ENCODE results near the gene TOR1AIP2.

Gene TOR1AIP2

DNA sequence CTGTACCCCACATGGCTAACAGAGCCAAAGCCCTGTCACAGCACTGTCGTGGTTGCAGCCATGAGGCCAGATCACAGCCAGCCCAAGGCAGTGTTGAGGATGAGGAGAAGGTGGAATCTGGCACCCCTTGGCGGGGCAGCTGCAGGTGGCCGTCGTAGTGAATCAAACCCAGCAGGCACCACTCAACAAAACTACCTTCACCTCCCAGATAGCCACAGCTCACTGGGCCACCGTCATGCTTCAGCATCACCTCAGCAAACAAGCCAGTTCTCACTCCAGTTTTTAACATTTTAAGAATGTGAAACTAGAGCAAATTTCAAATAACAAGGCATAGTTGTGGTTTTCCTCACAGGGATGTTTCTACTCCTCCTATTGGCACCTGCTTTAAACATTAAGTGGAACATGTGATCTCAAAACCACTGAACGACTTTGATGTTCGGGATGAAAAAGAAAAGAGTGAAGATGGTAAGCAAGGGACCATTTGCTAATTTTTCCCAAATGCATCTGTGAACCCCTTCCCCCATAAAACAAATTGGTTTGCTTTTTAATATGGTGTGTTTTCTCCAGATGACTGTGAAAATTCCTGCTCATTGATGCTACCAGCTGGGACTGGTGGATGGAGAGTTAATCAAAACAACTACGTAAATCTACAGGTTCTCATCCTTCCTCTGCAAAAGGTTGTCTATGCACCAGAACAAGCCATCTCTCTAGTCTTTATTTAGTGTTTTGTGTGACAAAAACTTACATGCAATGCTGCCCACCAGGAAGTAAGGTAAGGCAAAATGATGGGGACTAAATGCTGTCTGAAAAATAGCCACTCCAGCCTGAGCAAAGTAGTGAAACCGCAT is 45.5 kb downstream of the TOR1AIP2 start:
- H3K36me3 ChIP-seq, result no peaks in the 10 kb centered on the region
- no peaks in the 10 kb centered on the region for H3K4me1 ChIP-seq
- no peak overlapping the region for H3K4me3 ChIP-seq (ENCODE audit: low read depth, low read length)

DNA sequence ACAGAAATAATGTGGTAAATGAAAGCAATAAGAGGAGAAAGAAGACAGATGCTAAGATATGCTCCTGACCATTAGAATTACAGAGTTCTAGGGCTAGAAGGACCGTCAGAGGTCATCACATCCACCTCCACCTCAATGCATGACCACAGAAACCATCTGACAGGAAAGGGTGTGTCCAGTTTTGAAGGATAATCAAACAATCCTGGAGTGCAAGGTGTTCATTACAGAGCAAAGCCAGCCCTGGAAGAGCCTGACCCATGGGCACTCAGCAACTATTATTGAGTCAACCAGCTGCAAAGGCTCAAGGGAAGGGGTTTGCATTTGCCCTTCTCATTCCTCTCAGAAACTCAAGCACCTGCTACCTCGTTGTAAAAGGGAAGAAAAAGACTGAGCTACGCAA is 46.4 kb downstream of the TOR1AIP2 start:
- H3K4me1 ChIP-seq, result no peaks in the 10 kb centered on the region
- H3K27me3 ChIP-seq, result no peaks in the 10 kb centered on the region
- no peaks in the 10 kb centered on the region for H3K9me3 ChIP-seq
- no peak for DNase-seq
- H3K36me3 ChIP-seq, result no peaks in the 10 kb centered on the region
- TF ChIP-seq, protein P1, sequence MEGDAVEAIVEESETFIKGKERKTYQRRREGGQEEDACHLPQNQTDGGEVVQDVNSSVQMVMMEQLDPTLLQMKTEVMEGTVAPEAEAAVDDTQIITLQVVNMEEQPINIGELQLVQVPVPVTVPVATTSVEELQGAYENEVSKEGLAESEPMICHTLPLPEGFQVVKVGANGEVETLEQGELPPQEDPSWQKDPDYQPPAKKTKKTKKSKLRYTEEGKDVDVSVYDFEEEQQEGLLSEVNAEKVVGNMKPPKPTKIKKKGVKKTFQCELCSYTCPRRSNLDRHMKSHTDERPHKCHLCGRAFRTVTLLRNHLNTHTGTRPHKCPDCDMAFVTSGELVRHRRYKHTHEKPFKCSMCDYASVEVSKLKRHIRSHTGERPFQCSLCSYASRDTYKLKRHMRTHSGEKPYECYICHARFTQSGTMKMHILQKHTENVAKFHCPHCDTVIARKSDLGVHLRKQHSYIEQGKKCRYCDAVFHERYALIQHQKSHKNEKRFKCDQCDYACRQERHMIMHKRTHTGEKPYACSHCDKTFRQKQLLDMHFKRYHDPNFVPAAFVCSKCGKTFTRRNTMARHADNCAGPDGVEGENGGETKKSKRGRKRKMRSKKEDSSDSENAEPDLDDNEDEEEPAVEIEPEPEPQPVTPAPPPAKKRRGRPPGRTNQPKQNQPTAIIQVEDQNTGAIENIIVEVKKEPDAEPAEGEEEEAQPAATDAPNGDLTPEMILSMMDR (IDR thresholded peaks at IDR 0.05; ENCODE audit: low read depth, low read length), result no peak
- H3K4me3 ChIP-seq (ENCODE audit: low read depth, low read length), result no peak overlapping the region

More for the DNA sequence above, 45.5 kb downstream of the TOR1AIP2 start:
- DNase-seq, result no peak
- Histone ChIP-seq H3K9me3 (no peaks in the 10 kb centered on the region), H3K27me3 (no peaks in the 10 kb centered on the region)
- TF ChIP-seq, protein P1 (IDR thresholded peaks at IDR 0.05; ENCODE audit: low read depth, low read length), result no peak

DNA sequence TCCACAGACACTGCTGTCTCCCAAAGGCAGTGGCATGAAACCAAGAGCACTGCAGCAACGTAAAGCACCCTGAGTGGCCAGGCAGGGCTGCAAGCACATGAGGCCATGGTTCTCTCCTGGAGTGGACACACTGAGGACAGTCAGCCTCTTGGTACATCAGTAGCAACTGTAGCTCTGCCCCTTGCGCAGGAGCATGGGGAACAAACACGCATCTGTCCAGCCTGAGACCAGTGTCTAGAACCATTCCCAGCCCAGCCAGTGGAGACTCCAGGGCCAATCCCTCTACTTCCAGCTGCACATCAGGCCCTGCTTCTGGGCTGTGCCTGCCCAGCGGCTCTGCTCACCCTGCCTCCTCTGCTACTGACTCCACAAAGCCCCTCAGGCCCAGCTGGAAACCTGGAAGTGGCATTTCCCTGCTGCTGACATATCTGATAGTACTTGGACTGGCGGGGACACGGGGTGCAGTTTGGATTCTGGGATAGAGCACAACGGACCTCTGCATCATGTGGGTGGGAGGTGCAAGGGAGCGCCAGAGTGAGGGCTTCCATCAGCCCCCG is 49.0 kb downstream of the TOR1AIP2 start:
- no peak for DNase-seq
- Histone ChIP-seq H3K4me1 (no peaks in the 10 kb centered on the region), H3K9me3 (no peaks in the 10 kb centered on the region), H3K36me3 (no peaks in the 10 kb centered on the region), H3K4me3 (ENCODE audit: low read depth, low read length) (no peak overlapping the region), H3K27me3 (no peaks in the 10 kb centered on the region)
- TF ChIP-seq, protein P1 (IDR thresholded peaks at IDR 0.05; ENCODE audit: low read depth, low read length), result no peak

DNA sequence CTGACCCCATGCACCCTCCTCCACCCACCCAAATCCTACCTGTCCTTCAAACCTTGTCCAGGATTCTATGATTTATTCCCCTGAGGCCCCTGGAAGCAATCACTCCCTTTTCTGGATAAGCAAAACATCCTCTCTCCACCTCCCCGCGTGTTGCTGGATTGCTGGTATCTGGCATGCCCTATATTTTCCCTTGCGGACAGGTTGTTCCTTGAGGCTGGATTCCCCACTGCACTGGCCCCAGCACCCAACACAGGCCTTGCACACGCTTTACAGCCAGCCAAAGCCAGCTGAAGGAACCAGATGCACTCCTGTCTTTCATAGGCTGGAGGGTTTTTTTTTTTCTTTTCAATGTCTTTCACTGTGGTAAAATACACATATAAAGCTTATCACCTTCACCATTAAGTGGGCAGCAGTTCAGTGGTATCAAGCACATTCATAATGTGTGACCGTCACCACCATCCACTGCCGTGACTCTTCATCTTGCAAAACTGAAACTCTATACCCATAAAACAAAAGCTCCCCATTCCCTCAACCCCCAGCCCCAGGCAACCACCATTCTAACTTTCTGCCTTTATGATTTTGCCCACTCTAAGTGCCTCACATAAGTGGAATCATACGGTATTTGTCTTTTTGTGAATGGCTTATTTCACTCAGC is 50.9 kb downstream of the TOR1AIP2 start:
- H3K4me3 ChIP-seq (ENCODE audit: low read depth, low read length), result no peak overlapping the region
- TF ChIP-seq, protein P1 (IDR thresholded peaks at IDR 0.05; ENCODE audit: low read depth, low read length), result no peak
- H3K36me3 ChIP-seq, result no peaks in the 10 kb centered on the region
- no peak for DNase-seq
- no peaks in the 10 kb centered on the region for H3K4me1 ChIP-seq
- no peaks in the 10 kb centered on the region for H3K9me3 ChIP-seq
- no peaks in the 10 kb centered on the region for H3K27me3 ChIP-seq

DNA sequence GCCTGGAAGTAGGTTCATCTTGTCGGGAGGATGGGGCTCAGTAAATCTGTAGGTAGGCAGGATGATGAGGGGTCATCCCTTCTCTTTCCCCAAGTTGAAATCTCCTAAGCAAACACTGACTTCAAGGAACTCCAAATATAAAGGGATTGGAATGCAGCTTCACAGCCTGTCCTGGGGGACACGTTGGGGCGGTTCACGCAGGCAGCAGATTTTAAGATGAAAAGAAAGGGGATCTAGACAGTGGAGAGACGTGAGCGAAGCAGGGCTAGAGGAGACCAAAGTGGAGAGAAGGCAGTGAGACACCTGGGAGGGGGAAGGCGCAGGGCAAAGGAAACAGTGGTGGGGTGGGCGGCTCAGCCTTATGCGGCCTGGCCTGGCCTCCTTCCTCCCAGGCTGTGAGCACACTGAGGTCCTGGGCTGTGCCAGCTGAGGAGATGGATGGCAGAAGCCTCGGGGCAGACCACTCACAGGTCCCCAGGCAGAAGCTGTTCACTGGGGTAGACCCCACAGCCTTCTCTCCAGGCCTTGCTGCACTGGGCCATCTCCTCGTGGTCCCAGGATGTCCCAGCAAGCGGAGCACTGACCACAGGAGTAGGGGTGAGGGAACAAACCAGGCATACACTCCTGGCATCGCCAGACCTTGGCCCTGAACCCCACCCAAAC is 51.7 kb downstream of the TOR1AIP2 start:
- Histone ChIP-seq H3K36me3 (no peaks in the 10 kb centered on the region), H3K9me3 (no peaks in the 10 kb centered on the region), H3K4me1 (no peaks in the 10 kb centered on the region), H3K27me3 (no peaks in the 10 kb centered on the region), H3K4me3 (ENCODE audit: low read depth, low read length) (no peak overlapping the region)
- TF ChIP-seq, protein P1 (IDR thresholded peaks at IDR 0.05; ENCODE audit: low read depth, low read length), result no peak
- DNase-seq, result no peak

All from BE2C (cell line).